Keratinocyte (primary cell): ENCODE data around the gene PDE1A. TPM values are rescaled to one million over a fixed set of nuclear protein-coding genes. Genes with fewer than 3 reads are reported as not detected.

Experiments used
- DNase-seq: peaks from one replicate; pipeline ENCODE4 v3.0.0-alpha.2; 2011; ENCODE audit warnings: low read depth, missing footprints, low spot score
- FAIRE-seq: peaks from 2 replicates; lab custom pipeline; 2011; peaks lifted over from hg19 to GRCh38; lab: Jason Lieb, UNC
- H2AFZ ChIP-seq: 2 replicates; pipeline ENCODE4 v1.6.0; 2012; ENCODE audit warnings: low read length, control low read depth, inconsistent platforms; ENCODE audit not compliant: control insufficient read depth
- H3K27ac ChIP-seq: 2 replicates; pipeline ENCODE4 v1.5.1; 2011; ENCODE audit warnings: low read length; ENCODE audit not compliant: control insufficient read depth, insufficient read depth
- H3K27me3 ChIP-seq: 3 replicates; pipeline ENCODE4 v1.6.0; 2011; ENCODE audit warnings: low read length; ENCODE audit not compliant: control insufficient read depth, insufficient read depth; ENCODE audit errors: extremely low read depth
- H3K36me3 ChIP-seq, 2 experiments: 2 replicates in 1 of 2; 3 replicates in 1 of 2; pipeline ENCODE4 v1.5.1; 2011; ENCODE audit warnings: low read length in 2 of 2, mild to moderate bottlenecking in 1 of 2; ENCODE audit not compliant: control insufficient read depth in 2 of 2, insufficient read depth in 2 of 2; ENCODE audit errors: extremely low read depth in 1 of 2
- H3K4me1 ChIP-seq: 3 replicates; pipeline ENCODE4 v1.5.1; 2011; ENCODE audit warnings: low read length; ENCODE audit not compliant: control insufficient read depth, insufficient read depth; ENCODE audit errors: extremely low read depth
- H3K4me2 ChIP-seq: 3 replicates; pipeline ENCODE4 v1.6.0; 2011; ENCODE audit warnings: low read depth, low read length; ENCODE audit not compliant: control insufficient read depth, insufficient read depth; ENCODE audit errors: extremely low read depth
- H3K4me3 ChIP-seq, 3 experiments: fragments of 200-600 bp in 1 of 3; sonication (generic) in 1 of 3; 2 replicates in 2 of 3; 3 replicates in 1 of 3; pipeline ENCODE4 v1.5.1; 2011 to 2016; ENCODE audit warnings: low read length in 3 of 3, mild to moderate bottlenecking in 3 of 3, control low read depth in 2 of 3, inconsistent platforms in 1 of 3, low read depth in 1 of 3, mixed read lengths in 1 of 3, mixed run types in 1 of 3, moderate library complexity in 1 of 3; ENCODE audit not compliant: control insufficient read depth in 2 of 3, insufficient read depth in 2 of 3; ENCODE audit errors: extremely low read depth in 1 of 3
- H3K79me2 ChIP-seq: 2 replicates; pipeline ENCODE4 v1.6.0; 2012; ENCODE audit warnings: low read length; ENCODE audit not compliant: control insufficient read depth, insufficient read depth
- H3K9ac ChIP-seq: 3 replicates; pipeline ENCODE4 v1.6.0; 2011; ENCODE audit warnings: low read length; ENCODE audit not compliant: control insufficient read depth, insufficient read depth; ENCODE audit errors: extremely low read depth
- H3K9me1 ChIP-seq: 3 replicates; pipeline ENCODE4 v1.6.0; 2011; ENCODE audit warnings: low read length; ENCODE audit not compliant: control insufficient read depth, insufficient read depth; ENCODE audit errors: extremely low read depth
- H3K9me3 ChIP-seq: 2 replicates; pipeline ENCODE4 v1.5.1; 2012; ENCODE audit warnings: low read depth, low read length; ENCODE audit not compliant: control insufficient read depth
- H4K20me1 ChIP-seq: 3 replicates; pipeline ENCODE4 v1.6.0; 2011; ENCODE audit warnings: low read length; ENCODE audit not compliant: control insufficient read depth, insufficient read depth; ENCODE audit errors: extremely low read depth
- CTCF ChIP-seq, 3 experiments: IDR thresholded peaks in 1 of 3; conservative IDR thresholded peaks in 1 of 3; optimal IDR thresholded peaks in 1 of 3; 2 replicates in 2 of 3; 3 replicates in 1 of 3; pipeline versions ENCODE3 to v1.5.1; 2011; ENCODE audit warnings: low read length in 3 of 3, mild to moderate bottlenecking in 3 of 3, moderate library complexity in 2 of 3, control low read depth in 1 of 3, inconsistent platforms in 1 of 3; ENCODE audit not compliant: insufficient read depth in 2 of 3; ENCODE audit errors: extremely low read depth in 1 of 3
- EZH2 ChIP-seq: IDR thresholded peaks from one replicate; pipeline ENCODE4 v1.6.1; 2012; ENCODE audit warnings: inconsistent platforms, mild to moderate bottlenecking, low read length, moderate library complexity
- dilution Hi-C: fragments of 300-500 bp; cut with MboI; formaldehyde crosslinking; loops from one replicate; pipeline ENCODE4 v1.7.0; 2020; ENCODE audit warnings: low sequenced_read_pairs; ENCODE audit not compliant: extremely low pct_ligation_motif_present
- polyA plus RNA-seq, 5 experiments: library from polyadenylated mRNA; depleted of rRNA in 3 of 5; stranded (reverse) in 3 of 5; stranded (forward) in 1 of 5; unstranded in 1 of 5; fragments of >200 nt; gene quantifications; 1 replicate in 1 of 5; 2 replicates in 3 of 5; 3 replicates in 1 of 5; pipeline versions ENCODE4 v1.2.1 to v1.2.3, GENCODE V29; 2011 to 2012; ENCODE audit warnings: missing spikeins in 2 of 5, low read depth in 1 of 5, low replicate concordance in 1 of 5

PDE1A gene
- polyA plus RNA-seq, 1 donor (not counting 4 experiments of a cell fraction or from before 2014, with no cell fraction given), result 0.10 TPM

GRCh38 chr2:182132605-182133004 is 294.2 kb downstream of the PDE1A start:
- no peaks in the 10 kb centered on the region for H3K79me2 ChIP-seq
- no peak overlapping the region for H3K9ac ChIP-seq
- no peaks in the 10 kb centered on the region for H3K9me1 ChIP-seq
- no peak overlapping the region for H3K27ac ChIP-seq
- no peak overlapping the region for H3K4me3 ChIP-seq
- H3K4me1 ChIP-seq, result no peaks in the 10 kb centered on the region
- no peaks in the 10 kb centered on the region for H3K36me3 ChIP-seq
- TF ChIP-seq CTCF (optimal IDR thresholded peaks at IDR 0.05 in 1 of 3, IDR thresholded peaks at IDR 0.05 in 1 of 3, conservative IDR thresholded peaks at IDR 0.05 in 1 of 3; ENCODE audit: extremely low read depth in 1 of 3, insufficient read depth in 2 of 3, low read length in 3 of 3) (no peak), EZH2 (no peak)
- no peak overlapping the region for H2AFZ ChIP-seq
- no peaks in the 10 kb centered on the region for H4K20me1 ChIP-seq
- H3K27me3 ChIP-seq, result no peaks in the 10 kb centered on the region
- dilution Hi-C loops, result no loop called here
- H3K9me3 ChIP-seq, result no peaks in the 10 kb centered on the region
- H3K4me2 ChIP-seq, result no peak overlapping the region
- DNase-seq, result no peak
- FAIRE-seq, result no peak

- H3K4me1 ChIP-seq, result no peaks in the 10 kb centered on the region
- no peak overlapping the region for H3K4me3 ChIP-seq
- DNase-seq (no peak), FAIRE-seq (no peak)
- dilution Hi-C loops, result no loop called here
- H3K79me2 ChIP-seq, result no peaks in the 10 kb centered on the region
- no peak overlapping the region for H3K4me2 ChIP-seq
- no peak overlapping the region for H3K27ac ChIP-seq
- no peaks in the 10 kb centered on the region for H3K9me1 ChIP-seq
- no peaks in the 10 kb centered on the region for H3K9me3 ChIP-seq
- H3K27me3 ChIP-seq, result no peaks in the 10 kb centered on the region
- H3K9ac ChIP-seq, result no peak overlapping the region
- H3K36me3 ChIP-seq, result no peaks in the 10 kb centered on the region
- TF ChIP-seq CTCF (optimal IDR thresholded peaks at IDR 0.05 in 1 of 3, IDR thresholded peaks at IDR 0.05 in 1 of 3, conservative IDR thresholded peaks at IDR 0.05 in 1 of 3; ENCODE audit: extremely low read depth in 1 of 3, insufficient read depth in 2 of 3, low read length in 3 of 3), result no peak
- no peak for TF ChIP-seq EZH2
- H4K20me1 ChIP-seq, result no peaks in the 10 kb centered on the region
- H2AFZ ChIP-seq, result no peak overlapping the region
Observed at GRCh38 chr2:182128821-182129707, 297.8 kb downstream of the PDE1A start.
